Measurements from ENCODE around the gene D2HGDH. TPM values are rescaled to one million over a fixed set of nuclear protein-coding genes. Genes with fewer than 3 reads are reported as not detected.
"Not testable (repeated sequence)": the region's sequence is repeated elsewhere in the genome, so short reads cannot be mapped to it uniquely, and the experiment has no call there.

D2HGDH gene
- total RNA-seq, 1 experiment from 2014 or later = 53.3 TPM

GRCh38 chr2:241798081-241798630 is 63.7 kb downstream of the D2HGDH start:
- Mint-ChIP-seq H3K27me3 (ENCODE audit: unreplicated experiment) (peaks cover 72% of the 10 kb centered on the region), H3K9me3 (ENCODE audit: low read depth, unreplicated experiment) (no peaks in the 10 kb centered on the region), H3K27ac (ENCODE audit: unreplicated experiment) (no peak overlapping the region), H3K36me3 (ENCODE audit: insufficient read depth, unreplicated experiment) (no peaks in the 10 kb centered on the region), H3K4me1 (ENCODE audit: low read depth, unreplicated experiment) (no peaks in the 10 kb centered on the region), H3K4me3 (ENCODE audit: low read depth, unreplicated experiment) (no peak overlapping the region)
- no TSS peak for BruUV-seq (replicated peaks)
- intact Hi-C loops (cut with micrococcal nuclease; ENCODE audit: unreplicated experiment) = no loop called here
- CTCF ChIA-PET = no interaction called here
- DNase-seq = no peak
- TF ChIP-seq CTCF (IDR thresholded peaks at IDR 0.05; ENCODE audit: unreplicated experiment) = no peak

- H3K36me3 Mint-ChIP-seq (ENCODE audit: insufficient read depth, unreplicated experiment) = no peaks in the 10 kb centered on the region
- no peak for TF ChIP-seq CTCF (IDR thresholded peaks at IDR 0.05; ENCODE audit: unreplicated experiment)
- intact Hi-C loops (cut with micrococcal nuclease; ENCODE audit: unreplicated experiment) = no loop called here
- DNase-seq = no peak
- BruUV-seq (replicated peaks) = no TSS peak
- CTCF ChIA-PET = no interaction called here
- no peak overlapping the region for H3K27ac Mint-ChIP-seq (ENCODE audit: unreplicated experiment)
- H3K4me1 Mint-ChIP-seq (ENCODE audit: low read depth, unreplicated experiment) = no peaks in the 10 kb centered on the region
- no peak overlapping the region for H3K4me3 Mint-ChIP-seq (ENCODE audit: low read depth, unreplicated experiment)
- peaks cover 72% of the 10 kb centered on the region for H3K27me3 Mint-ChIP-seq (ENCODE audit: unreplicated experiment)
- H3K9me3 Mint-ChIP-seq (ENCODE audit: low read depth, unreplicated experiment) = no peaks in the 10 kb centered on the region
Observed at GRCh38 chr2:241798631-241799521, 64.4 kb downstream of the D2HGDH start.

- Mint-ChIP-seq H3K9me3 (ENCODE audit: low read depth, unreplicated experiment) (no peaks in the 10 kb centered on the region), H3K36me3 (ENCODE audit: insufficient read depth, unreplicated experiment) (no peaks in the 10 kb centered on the region), H3K27ac (ENCODE audit: unreplicated experiment) (no peak overlapping the region), H3K27me3 (ENCODE audit: unreplicated experiment) (peaks cover 73% of the 10 kb centered on the region), H3K4me3 (ENCODE audit: low read depth, unreplicated experiment) (no peak overlapping the region), H3K4me1 (ENCODE audit: low read depth, unreplicated experiment) (no peaks in the 10 kb centered on the region)
- no TSS peak for BruUV-seq (replicated peaks)
- intact Hi-C loops (cut with micrococcal nuclease; ENCODE audit: unreplicated experiment) = no loop called here
- DNase-seq = no peak
- TF ChIP-seq CTCF (IDR thresholded peaks at IDR 0.05; ENCODE audit: unreplicated experiment) = no peak
- CTCF ChIA-PET = no interaction called here
Observed at GRCh38 chr2:241799522-241800197, 65.2 kb downstream of the D2HGDH start.

- H3K27me3 Mint-ChIP-seq (ENCODE audit: unreplicated experiment) = peaks cover 69% of the 10 kb centered on the region
- intact Hi-C loops (cut with micrococcal nuclease; ENCODE audit: unreplicated experiment) = not testable (repeated sequence)
Observed at GRCh38 chr2:241800198-241800903, 65.9 kb downstream of the D2HGDH start.

More at GRCh38 chr2:241800198-241800903, 65.9 kb downstream of the D2HGDH start:
- H3K9me3 Mint-ChIP-seq (ENCODE audit: low read depth, unreplicated experiment); DNase-seq; BruUV-seq (replicated peaks); H3K4me1 Mint-ChIP-seq (ENCODE audit: low read depth, unreplicated experiment); CTCF ChIA-PET; H3K36me3 Mint-ChIP-seq (ENCODE audit: insufficient read depth, unreplicated experiment); H3K4me3 Mint-ChIP-seq (ENCODE audit: low read depth, unreplicated experiment); H3K27ac Mint-ChIP-seq (ENCODE audit: unreplicated experiment): not testable (repeated sequence)
